CD14-positive monocyte (primary cell): ENCODE data around the gene MYL3. TPM values are rescaled to one million over a fixed set of nuclear protein-coding genes. Genes with fewer than 3 reads are reported as not detected.

Experiments used
- DNase-seq, 3 donors: peaks; one replicate each; pipeline ENCODE4 v3.0.0-alpha.2; 2011 to 2022
- H2AFZ ChIP-seq: 2 replicates; pipeline ENCODE4 v1.6.0; 2012; ENCODE audit warnings: mild to moderate bottlenecking, low read depth, low read length, inconsistent platforms; ENCODE audit not compliant: insufficient read depth, poor library complexity, severe bottlenecking
- H3K27ac ChIP-seq, 2 donors: 1 replicate in 1 of 2; 2 replicates in 1 of 2; pipeline ENCODE4 v1.5.1; 2012 to 2013; ENCODE audit warnings: low read length in 2 of 2, control low read depth in 1 of 2, inconsistent platforms in 1 of 2, low read depth in 1 of 2, mild to moderate bottlenecking in 1 of 2
- H3K27me3 ChIP-seq, 2 donors: one replicate each; pipeline versions ENCODE4 v1.6.0 to v1.6.1; 2011 to 2013; ENCODE audit warnings: low read length in 2 of 2; ENCODE audit not compliant: control insufficient read depth in 2 of 2, insufficient read depth in 2 of 2
- H3K36me3 ChIP-seq, 2 donors: replicated peaks in 1 of 2; 1 replicate in 1 of 2; 2 replicates in 1 of 2; pipeline versions ENCODE4 v1.5.1 to v1.6.1; 2012 to 2013; ENCODE audit warnings: low read length in 2 of 2, control low read depth in 1 of 2, inconsistent platforms in 1 of 2, mild to moderate bottlenecking in 1 of 2; ENCODE audit not compliant: insufficient read depth in 2 of 2, control insufficient read depth in 1 of 2
- H3K4me1 ChIP-seq, 2 donors: 1 replicate in 1 of 2; 2 replicates in 1 of 2; pipeline versions ENCODE4 v1.5.1 to v1.6.1; 2012 to 2013; ENCODE audit warnings: low read length in 2 of 2, control low read depth in 1 of 2, inconsistent platforms in 1 of 2, mild to moderate bottlenecking in 1 of 2, moderate library complexity in 1 of 2; ENCODE audit not compliant: insufficient read depth in 2 of 2, control insufficient read depth in 1 of 2
- H3K4me2 ChIP-seq: replicated peaks from 2 replicates; pipeline ENCODE3; 2012; ENCODE audit warnings: low read length, moderate library complexity, mild to moderate bottlenecking; ENCODE audit not compliant: poor library complexity, severe bottlenecking; ENCODE audit errors: extremely low read depth
- H3K4me3 ChIP-seq, 3 experiments: fragments of 200-600 bp in 1 of 3; sonication (generic) in 1 of 3; replicated peaks in 1 of 3; 1 replicate in 2 of 3; 2 replicates in 1 of 3; pipeline ENCODE4 v1.5.1; 2011 to 2013; ENCODE audit warnings: low read length in 3 of 3, mild to moderate bottlenecking in 3 of 3, control low read depth in 2 of 3, low read depth in 2 of 3, inconsistent platforms in 1 of 3, moderate library complexity in 1 of 3
- H3K79me2 ChIP-seq: 2 replicates; pipeline ENCODE4 v1.6.0; 2012; ENCODE audit warnings: mild to moderate bottlenecking, control low read depth, inconsistent platforms, low read length, moderate library complexity; ENCODE audit not compliant: insufficient read depth
- H3K9ac ChIP-seq: 2 replicates; pipeline ENCODE4 v1.6.0; 2017; ENCODE audit warnings: low read length, mild to moderate bottlenecking; ENCODE audit not compliant: insufficient read depth, poor library complexity, severe bottlenecking
- H3K9me3 ChIP-seq, 2 donors: replicated peaks in 1 of 2; 1 replicate in 1 of 2; 2 replicates in 1 of 2; pipeline versions ENCODE4 v1.5.1 to v1.6.1; 2012 to 2013; ENCODE audit warnings: low read length in 2 of 2, control low read depth in 1 of 2; ENCODE audit not compliant: control insufficient read depth in 1 of 2, insufficient read depth in 1 of 2
- H4K20me1 ChIP-seq: 2 replicates; pipeline ENCODE4 v1.6.0; 2012; ENCODE audit warnings: mild to moderate bottlenecking, low read length, control low read depth, moderate library complexity; ENCODE audit not compliant: insufficient read depth
- H3K27ac Mint-ChIP-seq, 7 donors: one replicate each; pipeline ENCODE4 v1.8.0; 2020; ENCODE audit warnings: mild to moderate bottlenecking in 7 of 7, mixed read lengths in 7 of 7, moderate library complexity in 6 of 7, inconsistent platforms in 2 of 7
- H3K27me3 Mint-ChIP-seq, 3 donors: one replicate each; pipeline ENCODE4 v1.8.0; 2021 to 2022; ENCODE audit warnings: low read depth in 3 of 3, mild to moderate bottlenecking in 3 of 3, mixed read lengths in 3 of 3, moderate library complexity in 3 of 3, inconsistent platforms in 1 of 3
- H3K36me3 Mint-ChIP-seq, 2 donors: one replicate each; pipeline ENCODE4 v1.8.0; 2020; ENCODE audit warnings: mixed read lengths in 2 of 2, inconsistent platforms in 1 of 2, mild to moderate bottlenecking in 1 of 2
- H3K4me1 Mint-ChIP-seq: one replicate; pipeline ENCODE4 v1.8.0; 2020; ENCODE audit warnings: mild to moderate bottlenecking, mixed read lengths
- H3K4me3 Mint-ChIP-seq, 2 donors: one replicate each; pipeline ENCODE4 v1.8.0; 2020; ENCODE audit warnings: mild to moderate bottlenecking in 2 of 2, mixed read lengths in 2 of 2, moderate library complexity in 1 of 2
- H3K9me3 Mint-ChIP-seq, 7 donors: one replicate each; pipeline ENCODE4 v1.8.0; 2020 to 2022; ENCODE audit warnings: mixed read lengths in 7 of 7, mild to moderate bottlenecking in 6 of 7, moderate library complexity in 6 of 7, inconsistent platforms in 2 of 7
- CTCF ChIP-seq: fragments of 200-600 bp; IDR thresholded peaks from one replicate; pipeline ENCODE4 v1.8.0; 2022; ENCODE audit warnings: antibody characterized with exemption, mild to moderate bottlenecking
- WGBS: methylation state at CpG from one replicate; pipeline ENCODE4 v1.1.5; 2013; ENCODE audit warnings: missing lambda C conversion rate; ENCODE audit not compliant: insufficient coverage; 5-methylcytosine and 5-hydroxymethylcytosine counted together
- intact Hi-C, 2 donors: fragments of 100-400 bp; cut with micrococcal nuclease; formaldehyde crosslinking; loops; one replicate each; pipeline versions ENCODE4 v1.15.0 to v1.15.1; 2023
- polyA plus RNA-seq, 3 donors: library from polyadenylated mRNA; depleted of rRNA in 1 of 3; unstranded in 2 of 3; stranded (reverse) in 1 of 3; fragments of 300-500 nt in 2 of 3; fragments of >200 nt in 1 of 3; fragmentation: Illumina TruSeq in 2 of 3; gene quantifications; 1 replicate in 2 of 3; 2 replicates in 1 of 3; pipeline ENCODE4 v1.2.3, GENCODE V29; 2012 to 2021

The MYL3 gene
- polyA plus RNA-seq, 3 donors: not detected

GRCh38 chr3:46829699-46830208 lies 33.5 kb downstream of the MYL3 start:
- Mint-ChIP-seq H3K4me3 (no peak overlapping the region), H3K27ac (no peak overlapping the region), H3K36me3 (no peaks in the 10 kb centered on the region), H3K4me1 (no peaks in the 10 kb centered on the region), H3K9me3 (peaks cover 0 to 5% (median 0%) of the 10 kb centered on the region in 7 donors), H3K27me3 (peaks cover 0 to 7% (median 0%) of the 10 kb centered on the region in 3 donors)
- Histone ChIP-seq H3K4me1 (no peaks in the 10 kb centered on the region), H4K20me1 (no peaks in the 10 kb centered on the region), H3K9ac (no peak overlapping the region), H3K27ac (no peak overlapping the region), H3K4me3 (no peak overlapping the region), H3K79me2 (no peaks in the 10 kb centered on the region), H3K4me2 (no peak overlapping the region), H3K9me3 (no peaks in the 10 kb centered on the region), H3K27me3 (no peaks in the 10 kb centered on the region), H2AFZ (no peak overlapping the region), H3K36me3 (no peaks in the 10 kb centered on the region)
- intact Hi-C loops: no loop called here
- DNase-seq: no peak
- no peak for TF ChIP-seq CTCF
- 100% methylated on average over 4 of the region's 4 CpGs for WGBS

- Histone ChIP-seq H3K4me3 (no peak overlapping the region), H3K27me3 (no peaks in the 10 kb centered on the region), H2AFZ (no peak overlapping the region), H3K36me3 (no peaks in the 10 kb centered on the region), H3K79me2 (no peaks in the 10 kb centered on the region), H3K9ac (no peak overlapping the region), H3K4me1 (no peaks in the 10 kb centered on the region), H3K9me3 (peaks cover 8 to 16% of the 10 kb centered on the region in 2 donors), H4K20me1 (no peaks in the 10 kb centered on the region), H3K27ac (no peak overlapping the region), H3K4me2 (no peak overlapping the region)
- no peak for TF ChIP-seq CTCF
- Mint-ChIP-seq H3K27me3 (peaks cover 0 to 4% (median 0%) of the 10 kb centered on the region in 3 donors), H3K27ac (no peak overlapping the region), H3K4me1 (no peaks in the 10 kb centered on the region), H3K36me3 (no peaks in the 10 kb centered on the region), H3K4me3 (no peak overlapping the region), H3K9me3 (peaks cover 10 to 36% (median 24%) of the 10 kb centered on the region in 7 donors)
- intact Hi-C loops: no loop called here
- no CpG with 5 or more reads among the region's 2 CpGs for WGBS
- no peak for DNase-seq
Observed at GRCh38 chr3:46825450-46825849, 37.8 kb downstream of the MYL3 start.
